ENCODE results near the gene GRIN3B.

GRIN3B gene

GRCh38 chr19:1012334-1012733, 12.1 kb downstream of the GRIN3B start:
- TF ChIP-seq FOXP2 (optimal IDR thresholded peaks at IDR 0.05; ENCODE audit: borderline replicate concordance, extremely low read depth, extremely low read length, insufficient read depth) (no peak), TAF1 (IDR thresholded peaks at IDR 0.05; ENCODE audit: borderline replicate concordance, insufficient read depth, low read length) (no peak)

DNA sequence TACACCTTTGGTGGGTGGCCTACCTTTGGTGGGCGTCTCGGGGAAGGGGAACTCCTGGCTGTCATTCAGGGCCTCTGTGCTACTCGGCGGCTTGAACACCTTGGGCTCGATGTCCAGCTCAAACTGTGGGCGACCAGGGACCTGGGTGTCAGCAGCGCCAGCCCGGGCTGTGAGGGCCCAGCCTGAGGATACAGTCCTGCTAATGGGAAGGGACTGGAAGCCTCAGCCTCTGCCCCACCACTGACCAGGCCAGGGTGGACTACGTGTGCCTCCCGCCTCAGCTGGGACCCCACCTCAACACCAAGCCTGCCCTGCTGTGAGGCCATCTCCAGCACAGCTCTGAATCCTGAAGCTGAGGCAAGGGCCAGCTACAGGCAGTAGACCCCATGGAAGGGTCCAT, 13.0 kb downstream of the GRIN3B start:
- TF ChIP-seq TAF1 (IDR thresholded peaks at IDR 0.05; ENCODE audit: borderline replicate concordance, insufficient read depth, low read length) (no peak), SIN3A (IDR thresholded peaks at IDR 0.05; ENCODE audit: borderline replicate concordance, insufficient read depth, low read length) (no peak), POLR2AphosphoS5 (IDR thresholded peaks at IDR 0.05; ENCODE audit: low read depth, low read length) (no peak), FOXP2 (optimal IDR thresholded peaks at IDR 0.05; ENCODE audit: borderline replicate concordance, extremely low read depth, extremely low read length, insufficient read depth) (no peak)
- TF ChIP-seq, protein P1, sequence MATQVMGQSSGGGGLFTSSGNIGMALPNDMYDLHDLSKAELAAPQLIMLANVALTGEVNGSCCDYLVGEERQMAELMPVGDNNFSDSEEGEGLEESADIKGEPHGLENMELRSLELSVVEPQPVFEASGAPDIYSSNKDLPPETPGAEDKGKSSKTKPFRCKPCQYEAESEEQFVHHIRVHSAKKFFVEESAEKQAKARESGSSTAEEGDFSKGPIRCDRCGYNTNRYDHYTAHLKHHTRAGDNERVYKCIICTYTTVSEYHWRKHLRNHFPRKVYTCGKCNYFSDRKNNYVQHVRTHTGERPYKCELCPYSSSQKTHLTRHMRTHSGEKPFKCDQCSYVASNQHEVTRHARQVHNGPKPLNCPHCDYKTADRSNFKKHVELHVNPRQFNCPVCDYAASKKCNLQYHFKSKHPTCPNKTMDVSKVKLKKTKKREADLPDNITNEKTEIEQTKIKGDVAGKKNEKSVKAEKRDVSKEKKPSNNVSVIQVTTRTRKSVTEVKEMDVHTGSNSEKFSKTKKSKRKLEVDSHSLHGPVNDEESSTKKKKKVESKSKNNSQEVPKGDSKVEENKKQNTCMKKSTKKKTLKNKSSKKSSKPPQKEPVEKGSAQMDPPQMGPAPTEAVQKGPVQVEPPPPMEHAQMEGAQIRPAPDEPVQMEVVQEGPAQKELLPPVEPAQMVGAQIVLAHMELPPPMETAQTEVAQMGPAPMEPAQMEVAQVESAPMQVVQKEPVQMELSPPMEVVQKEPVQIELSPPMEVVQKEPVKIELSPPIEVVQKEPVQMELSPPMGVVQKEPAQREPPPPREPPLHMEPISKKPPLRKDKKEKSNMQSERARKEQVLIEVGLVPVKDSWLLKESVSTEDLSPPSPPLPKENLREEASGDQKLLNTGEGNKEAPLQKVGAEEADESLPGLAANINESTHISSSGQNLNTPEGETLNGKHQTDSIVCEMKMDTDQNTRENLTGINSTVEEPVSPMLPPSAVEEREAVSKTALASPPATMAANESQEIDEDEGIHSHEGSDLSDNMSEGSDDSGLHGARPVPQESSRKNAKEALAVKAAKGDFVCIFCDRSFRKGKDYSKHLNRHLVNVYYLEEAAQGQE (IDR thresholded peaks at IDR 0.05; ENCODE audit: insufficient read depth in 1 of 2, low read depth in 2 of 2, low read length in 2 of 2), result no peak

- TF ChIP-seq POLR2AphosphoS5 (IDR thresholded peaks at IDR 0.05; ENCODE audit: low read depth, low read length), result no peak
- TF ChIP-seq SIN3A (IDR thresholded peaks at IDR 0.05; ENCODE audit: borderline replicate concordance, insufficient read depth, low read length), result no peak
- TF ChIP-seq, protein P1 (IDR thresholded peaks at IDR 0.05; ENCODE audit: insufficient read depth in 1 of 2, low read depth in 2 of 2, low read length in 2 of 2), result no peak
- no peak for TF ChIP-seq FOXP2 (optimal IDR thresholded peaks at IDR 0.05; ENCODE audit: borderline replicate concordance, extremely low read depth, extremely low read length, insufficient read depth)
- TF ChIP-seq TAF1 (IDR thresholded peaks at IDR 0.05; ENCODE audit: borderline replicate concordance, insufficient read depth, low read length), result no peak
Observed at GRCh38 chr19:1014161-1015060, 14.2 kb downstream of the GRIN3B start.

DNA sequence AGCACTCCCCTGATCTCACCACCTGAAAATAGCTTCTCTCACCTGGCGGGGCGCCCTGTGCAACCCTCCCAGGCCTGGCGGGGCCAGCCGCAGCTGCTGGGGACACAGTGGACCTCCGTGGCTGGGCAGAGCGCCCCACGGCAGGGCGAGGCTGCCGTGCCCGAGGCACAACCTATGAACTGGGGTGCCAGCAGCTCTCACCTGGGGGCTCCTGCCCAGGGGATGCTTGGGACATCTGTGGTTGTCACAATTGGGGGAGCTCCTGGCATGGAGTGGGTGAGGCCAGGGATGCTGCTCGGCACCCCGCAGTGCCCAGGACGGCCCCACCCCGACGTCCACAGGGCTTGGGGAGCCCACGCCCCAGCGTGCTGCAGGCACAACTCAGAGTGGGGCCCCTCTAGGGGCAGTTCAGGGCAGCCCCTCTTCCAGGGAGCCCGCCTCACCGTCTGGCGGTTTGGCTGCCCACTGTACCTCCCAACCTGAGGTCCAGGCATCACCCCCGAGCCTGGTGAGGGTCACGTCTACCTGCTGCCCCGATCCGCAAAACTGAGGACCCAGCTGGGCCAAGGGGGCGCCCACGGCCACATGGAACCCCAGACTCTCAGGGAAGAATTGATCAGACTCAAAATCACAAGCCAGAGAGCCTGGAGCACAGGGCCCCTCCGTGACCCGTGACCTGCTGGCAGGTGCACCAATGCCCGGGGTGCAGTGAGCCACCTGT, 15.0 kb downstream of the GRIN3B start:
- no peak for TF ChIP-seq FOXP2 (optimal IDR thresholded peaks at IDR 0.05; ENCODE audit: borderline replicate concordance, extremely low read depth, extremely low read length, insufficient read depth)
- no peak for TF ChIP-seq SIN3A (IDR thresholded peaks at IDR 0.05; ENCODE audit: borderline replicate concordance, insufficient read depth, low read length)
- no peak for TF ChIP-seq POLR2AphosphoS5 (IDR thresholded peaks at IDR 0.05; ENCODE audit: low read depth, low read length)
- TF ChIP-seq, protein P1 (IDR thresholded peaks at IDR 0.05; ENCODE audit: insufficient read depth in 1 of 2, low read depth in 2 of 2, low read length in 2 of 2), result no peak
- TF ChIP-seq TAF1 (IDR thresholded peaks at IDR 0.05; ENCODE audit: borderline replicate concordance, insufficient read depth, low read length), result no peak

GRCh38 chr19:1015782-1016646, 15.8 kb downstream of the GRIN3B start:
- no peak for TF ChIP-seq TAF1 (IDR thresholded peaks at IDR 0.05; ENCODE audit: borderline replicate concordance, insufficient read depth, low read length)
- TF ChIP-seq SIN3A (IDR thresholded peaks at IDR 0.05; ENCODE audit: borderline replicate concordance, insufficient read depth, low read length), result no peak
- no peak for TF ChIP-seq POLR2AphosphoS5 (IDR thresholded peaks at IDR 0.05; ENCODE audit: low read depth, low read length)
- TF ChIP-seq, protein P1 (IDR thresholded peaks at IDR 0.05; ENCODE audit: insufficient read depth in 1 of 2, low read depth in 2 of 2, low read length in 2 of 2), result no peak
- TF ChIP-seq FOXP2 (optimal IDR thresholded peaks at IDR 0.05; ENCODE audit: borderline replicate concordance, extremely low read depth, extremely low read length, insufficient read depth), result no peak
